SU-DHL-6 (cell line): ENCODE results near the gene UTP3.
A peak's percentile ranks its signal among the peaks of the same experiment; 100 is the strongest.

Experiments
- H2AFZ ChIP-seq: fragments of 200-600 bp; sonication (generic); 2 replicates; pipeline ENCODE4 v1.6.1; 2014; ENCODE audit warnings: low read depth, mild to moderate bottlenecking, moderate library complexity, mixed read lengths, antibody characterized with exemption, low read length; ENCODE audit not compliant: severe bottlenecking
- H3F3A ChIP-seq: fragments of 200-600 bp; shearing (Covaris generic); 2 replicates; pipeline ENCODE4 v1.6.0; 2016; ENCODE audit warnings: antibody characterized with exemption, mild to moderate bottlenecking; ENCODE audit not compliant: insufficient read depth
- H3K27ac ChIP-seq: fragments of 200-600 bp; sonication (generic); 2 replicates; pipeline ENCODE4 v1.5.1; 2016; ENCODE audit warnings: low read depth, mild to moderate bottlenecking, low read length, moderate library complexity, mixed read lengths
- H3K27me3 ChIP-seq: fragments of 200-600 bp; sonication (generic), shearing (Covaris generic); 2 replicates; pipeline ENCODE4 v1.6.0; 2014; ENCODE audit warnings: mild to moderate bottlenecking, low read length
- H3K36me3 ChIP-seq: fragments of 200-600 bp; sonication (generic); 2 replicates; pipeline ENCODE4 v1.6.1; 2014; ENCODE audit warnings: mild to moderate bottlenecking, low read length, mixed read lengths
- H3K4me2 ChIP-seq: fragments of 300-600, 200-600 bp; shearing (Covaris generic), sonication (generic); 2 replicates; pipeline ENCODE4 v1.6.0; 2014; ENCODE audit warnings: low read length, low read depth, mild to moderate bottlenecking; ENCODE audit not compliant: poor library complexity, severe bottlenecking
- H3K4me3 ChIP-seq: fragments of 200-600 bp; sonication (generic); 2 replicates; pipeline ENCODE4 v1.5.1; 2014; ENCODE audit warnings: antibody characterized with exemption, low read length, mild to moderate bottlenecking, mixed read lengths; ENCODE audit not compliant: insufficient read depth, poor library complexity, severe bottlenecking
- H3K79me2 ChIP-seq: fragments of 200-600 bp; sonication (generic); 2 replicates; pipeline ENCODE4 v1.6.1; 2014; ENCODE audit warnings: mild to moderate bottlenecking, low read length, moderate library complexity; ENCODE audit not compliant: insufficient read depth
- H3K9ac ChIP-seq: fragments of 200-600 bp; sonication (generic); 2 replicates; pipeline ENCODE4 v1.7.0; 2014; ENCODE audit warnings: mild to moderate bottlenecking, low read length
- H3K9me2 ChIP-seq: fragments of 200-600 bp; sonication (generic); replicated peaks from 2 replicates; pipeline ENCODE4 v1.6.1; 2014; ENCODE audit warnings: low read length; ENCODE audit not compliant: insufficient read depth
- H3K9me3 ChIP-seq: fragments of 200-600 bp; sonication (generic); 2 replicates; pipeline ENCODE4 v1.6.1; 2014; ENCODE audit warnings: low read length, mixed read lengths; ENCODE audit not compliant: insufficient read depth
- H4K20me1 ChIP-seq: fragments of 200-600 bp; sonication (generic); 2 replicates; pipeline ENCODE4 v1.6.1; 2014; ENCODE audit warnings: low read depth, mild to moderate bottlenecking, antibody characterized with exemption, low read length, moderate library complexity, mixed read lengths
- EZH2phosphoT487 ChIP-seq: fragments of 200-600 bp; sonication (generic), shearing (Covaris generic); conservative IDR thresholded peaks from 2 replicates; pipeline ENCODE4 v1.6.1; 2018; ENCODE audit warnings: mild to moderate bottlenecking, antibody characterized with exemption, low read length, moderate library complexity, mixed read lengths
- TF ChIP-seq, protein P1 (sequence below): fragments of 200-600 bp; sonication (generic); IDR thresholded peaks from one replicate; pipeline ENCODE4 v1.5.1; 2017; ENCODE audit warnings: antibody characterized with exemption, mild to moderate bottlenecking, low read length, moderate library complexity; ENCODE audit not compliant: insufficient read depth, poor library complexity, severe bottlenecking

The UTP3 gene

DNA sequence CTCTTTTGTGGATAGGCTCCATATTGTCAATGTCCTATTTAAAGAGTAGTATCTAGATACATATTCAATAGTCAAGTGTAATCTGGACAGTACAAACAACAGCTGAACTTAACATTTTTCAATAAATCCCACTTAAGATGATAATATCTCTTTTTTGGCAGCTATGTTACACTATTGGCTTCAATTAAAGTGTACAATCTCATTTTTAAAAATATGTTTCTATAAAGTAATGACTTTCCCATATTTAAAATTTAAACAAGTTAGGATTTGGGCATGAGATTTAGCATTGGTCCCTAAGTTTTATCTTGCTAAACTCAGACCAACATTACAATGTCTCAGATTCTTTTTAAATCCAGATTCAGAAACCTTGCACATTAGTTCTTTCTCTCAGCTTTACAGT lies 14.1 kb upstream of the UTP3 start:
- Histone ChIP-seq H3K9me3 (no peaks in the 10 kb centered on the region), H3K9me2 (no peaks in the 10 kb centered on the region), H3K4me3 (no peak overlapping the region), H3K79me2 (no peaks in the 10 kb centered on the region), H3K9ac (no peak overlapping the region), H3F3A (peaks cover 30% of the 10 kb centered on the region; the same call in 1 of the 2 replicates), H3K27ac (no peak overlapping the region), H3K36me3 (no peaks in the 10 kb centered on the region), H2AFZ (no peak overlapping the region), H3K4me2 (peak overlapping the region; percentile 83), H4K20me1 (no peaks in the 10 kb centered on the region), H3K27me3 (no peaks in the 10 kb centered on the region)
- TF ChIP-seq, protein P1, sequence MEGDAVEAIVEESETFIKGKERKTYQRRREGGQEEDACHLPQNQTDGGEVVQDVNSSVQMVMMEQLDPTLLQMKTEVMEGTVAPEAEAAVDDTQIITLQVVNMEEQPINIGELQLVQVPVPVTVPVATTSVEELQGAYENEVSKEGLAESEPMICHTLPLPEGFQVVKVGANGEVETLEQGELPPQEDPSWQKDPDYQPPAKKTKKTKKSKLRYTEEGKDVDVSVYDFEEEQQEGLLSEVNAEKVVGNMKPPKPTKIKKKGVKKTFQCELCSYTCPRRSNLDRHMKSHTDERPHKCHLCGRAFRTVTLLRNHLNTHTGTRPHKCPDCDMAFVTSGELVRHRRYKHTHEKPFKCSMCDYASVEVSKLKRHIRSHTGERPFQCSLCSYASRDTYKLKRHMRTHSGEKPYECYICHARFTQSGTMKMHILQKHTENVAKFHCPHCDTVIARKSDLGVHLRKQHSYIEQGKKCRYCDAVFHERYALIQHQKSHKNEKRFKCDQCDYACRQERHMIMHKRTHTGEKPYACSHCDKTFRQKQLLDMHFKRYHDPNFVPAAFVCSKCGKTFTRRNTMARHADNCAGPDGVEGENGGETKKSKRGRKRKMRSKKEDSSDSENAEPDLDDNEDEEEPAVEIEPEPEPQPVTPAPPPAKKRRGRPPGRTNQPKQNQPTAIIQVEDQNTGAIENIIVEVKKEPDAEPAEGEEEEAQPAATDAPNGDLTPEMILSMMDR = no peak
- TF ChIP-seq EZH2phosphoT487 = no peak

DNA sequence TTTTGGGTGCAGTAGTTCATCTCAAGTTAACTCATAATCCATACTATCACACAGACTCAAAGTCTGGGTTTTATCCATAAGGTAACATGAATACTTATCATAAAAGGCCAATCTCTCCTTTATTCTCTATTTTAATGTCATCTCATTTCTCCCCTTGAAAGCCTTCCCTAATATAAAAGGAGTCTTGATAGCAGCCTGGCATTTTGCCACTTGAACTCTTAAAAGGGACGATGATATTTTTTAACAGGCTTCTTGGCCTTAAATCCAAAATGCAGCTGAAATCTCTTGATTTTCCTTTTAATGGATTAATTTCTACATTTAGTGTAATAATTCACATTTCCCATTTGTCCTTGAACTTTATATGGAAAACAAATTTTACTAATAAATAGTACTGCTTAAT lies 13.6 kb upstream of the UTP3 start:
- Histone ChIP-seq H3K4me3 (no peak overlapping the region), H3K27ac (0 out of 2 replicates have a peak overlapping the region, but pooled peaks have one; percentile 64), H3K27me3 (no peaks in the 10 kb centered on the region), H3F3A (peaks cover 27% of the 10 kb centered on the region; the same call in 1 of the 2 replicates), H3K4me2 (peak overlapping the region; percentile 83), H3K9me2 (no peaks in the 10 kb centered on the region), H2AFZ (no peak overlapping the region), H3K79me2 (no peaks in the 10 kb centered on the region), H4K20me1 (no peaks in the 10 kb centered on the region), H3K9ac (no peak overlapping the region), H3K9me3 (no peaks in the 10 kb centered on the region), H3K36me3 (no peaks in the 10 kb centered on the region)
- no peak for TF ChIP-seq EZH2phosphoT487
- TF ChIP-seq, protein P1 = no peak

DNA sequence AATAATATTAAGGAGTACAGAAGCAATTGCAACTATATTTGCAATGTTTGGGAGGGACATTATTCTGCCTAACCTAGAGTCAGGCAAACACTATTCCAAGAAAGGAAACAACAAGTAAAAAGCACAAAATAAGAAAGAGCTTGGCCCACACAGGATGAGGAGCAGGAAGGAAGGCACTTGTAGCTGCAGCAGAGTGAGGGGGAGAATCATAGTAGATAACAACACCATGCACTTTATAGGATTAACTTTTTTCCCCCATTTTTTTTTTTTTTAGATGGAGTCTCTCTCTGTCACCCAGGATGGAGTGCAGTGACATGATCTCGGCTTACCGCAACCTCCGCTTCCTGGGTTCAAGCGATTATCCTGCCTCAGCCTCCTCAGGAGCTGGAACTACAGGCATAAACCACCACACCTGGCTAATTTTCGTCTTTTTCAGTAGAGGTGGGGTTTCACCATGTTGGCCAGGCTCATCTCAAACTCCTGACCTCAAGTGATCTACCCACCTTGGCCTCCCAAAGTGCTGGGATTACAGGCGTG lies 11.7 kb upstream of the UTP3 start:
- Histone ChIP-seq H3K4me2 (peak overlapping the region; percentile 83), H3K9me3 (no peaks in the 10 kb centered on the region), H3K36me3 (no peaks in the 10 kb centered on the region), H3K27me3 (no peaks in the 10 kb centered on the region), H3F3A (peaks cover 32% of the 10 kb centered on the region; the same call in 1 of the 2 replicates), H4K20me1 (no peaks in the 10 kb centered on the region), H3K27ac (peak overlapping the region; percentile 87), H3K79me2 (no peaks in the 10 kb centered on the region), H3K9me2 (no peaks in the 10 kb centered on the region), H3K9ac (peak overlapping the region; percentile 9; the same call in 1 of the 2 replicates), H3K4me3 (peak overlapping the region; percentile 10), H2AFZ (no peak overlapping the region)
- no peak for TF ChIP-seq EZH2phosphoT487
- TF ChIP-seq, protein P1 = no peak
